Activated T-helper 1 cell treated with anti-CD3 and anti-CD28 coated beads, Interleukin-12 subunit alpha, Interleukin-12 subunit beta, Interleukin-2, Interleukin-4 antibody, amounts not matched to agents 30 ng/mL and 10 ng/mL and 1 ng/mL, durations not matched to agents 14 hours and 24 hours and 36 hours (primary cell): ENCODE results near the gene LRMDA. TPM values are rescaled to one million over a fixed set of nuclear protein-coding genes. Genes with fewer than 3 reads are reported as not detected.

ENCODE experiments used
- DNase-seq: peaks from one replicate; pipeline ENCODE4 v3.0.0; 2021; ENCODE audit warnings: low spot score
- H3K27ac Mint-ChIP-seq: one replicate; pipeline ENCODE4 v1.8.0; 2021; ENCODE audit warnings: mild to moderate bottlenecking, mixed read lengths
- H3K27me3 Mint-ChIP-seq: one replicate; pipeline ENCODE4 v1.8.0; 2022; ENCODE audit warnings: mild to moderate bottlenecking, moderate library complexity, mixed read lengths; ENCODE audit not compliant: insufficient read depth
- H3K36me3 Mint-ChIP-seq: one replicate; pipeline ENCODE4 v1.8.0; 2021; ENCODE audit warnings: low read depth, mixed read lengths
- H3K4me1 Mint-ChIP-seq: one replicate; pipeline ENCODE4 v1.8.0; 2021; ENCODE audit warnings: low read depth, mixed read lengths
- H3K4me3 Mint-ChIP-seq: one replicate; pipeline ENCODE4 v1.8.0; 2021; ENCODE audit warnings: mild to moderate bottlenecking, moderate library complexity, mixed read lengths
- H3K9me3 Mint-ChIP-seq: one replicate; pipeline ENCODE4 v1.8.0; 2021; ENCODE audit warnings: mixed read lengths
- intact Hi-C: fragments of 100-400 bp; cut with micrococcal nuclease; formaldehyde crosslinking; loops from one replicate; pipeline ENCODE4 v1.15.1; 2024
- total RNA-seq: library from RNA; stranded (reverse); gene quantifications from 2 replicates; pipeline ENCODE4 v1.2.3, GENCODE V29; 2022

The LRMDA gene
- total RNA-seq, 1 donor from 2014 or later, result not detected

DNA sequence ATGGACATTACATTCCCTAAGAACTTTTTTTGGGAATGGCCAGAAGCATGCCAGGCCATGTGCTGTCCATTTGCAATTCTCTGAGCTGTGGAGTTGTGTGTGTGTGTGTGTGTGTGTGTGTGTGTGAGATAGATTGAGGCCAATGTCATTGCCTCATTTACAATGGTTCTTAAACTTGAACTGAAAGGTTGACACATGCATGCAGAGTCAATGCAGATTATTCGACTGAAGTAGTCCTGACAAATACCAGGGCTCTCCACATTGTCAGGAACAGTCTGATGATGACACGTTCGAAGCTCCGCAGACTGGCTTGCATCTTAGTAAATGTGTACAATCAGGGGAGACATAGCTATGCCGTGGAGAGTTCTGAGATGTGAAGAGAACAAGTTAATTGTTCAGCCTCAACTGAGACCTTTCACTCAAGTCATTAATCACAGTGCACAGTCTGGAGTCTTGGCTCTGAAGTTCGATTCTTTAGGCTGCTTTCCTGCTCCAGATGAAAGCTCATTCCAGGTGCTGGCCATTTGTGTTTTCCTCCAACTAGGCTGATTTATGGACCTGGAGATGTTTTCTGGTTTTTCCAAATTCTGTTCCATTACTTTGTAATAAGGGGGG is 921.9 kb downstream of the LRMDA start:
- no peaks in the 10 kb centered on the region for H3K36me3 Mint-ChIP-seq
- H3K9me3 Mint-ChIP-seq, result no peaks in the 10 kb centered on the region
- no peak overlapping the region for H3K4me3 Mint-ChIP-seq
- H3K4me1 Mint-ChIP-seq, result no peaks in the 10 kb centered on the region
- H3K27ac Mint-ChIP-seq, result no peak overlapping the region
- H3K27me3 Mint-ChIP-seq, result no peaks in the 10 kb centered on the region
- no peak for DNase-seq
- intact Hi-C loops, result no loop called here

DNA sequence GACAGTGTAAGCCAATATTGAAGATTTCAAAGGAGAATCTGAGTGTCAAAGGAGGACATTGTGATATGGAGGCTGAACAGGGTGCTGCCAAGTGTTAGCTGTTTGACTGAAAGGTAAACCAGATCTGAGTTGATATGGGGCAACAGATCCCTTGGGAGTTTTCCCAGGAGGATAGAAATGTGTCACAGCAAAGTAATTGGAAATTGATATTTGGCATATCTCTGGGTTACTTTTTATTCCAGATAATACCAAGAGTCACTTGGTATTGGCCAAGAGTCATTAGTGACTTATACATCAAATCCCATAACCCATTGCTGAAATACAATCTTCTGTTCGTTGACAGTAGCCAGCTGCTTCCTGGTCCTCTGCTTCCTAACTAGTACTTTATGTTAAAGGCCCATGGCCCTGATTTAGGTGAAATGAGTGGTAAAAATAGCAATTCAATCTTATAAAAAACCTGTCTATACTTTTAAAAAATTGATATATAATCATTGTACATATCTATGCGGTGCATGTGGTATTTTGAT is 922.9 kb downstream of the LRMDA start:
- no peak overlapping the region for H3K4me3 Mint-ChIP-seq
- no peaks in the 10 kb centered on the region for H3K9me3 Mint-ChIP-seq
- H3K27me3 Mint-ChIP-seq, result no peaks in the 10 kb centered on the region
- no peak overlapping the region for H3K27ac Mint-ChIP-seq
- intact Hi-C loops, result no loop called here
- no peaks in the 10 kb centered on the region for H3K36me3 Mint-ChIP-seq
- DNase-seq, result no peak
- H3K4me1 Mint-ChIP-seq, result no peaks in the 10 kb centered on the region

DNA sequence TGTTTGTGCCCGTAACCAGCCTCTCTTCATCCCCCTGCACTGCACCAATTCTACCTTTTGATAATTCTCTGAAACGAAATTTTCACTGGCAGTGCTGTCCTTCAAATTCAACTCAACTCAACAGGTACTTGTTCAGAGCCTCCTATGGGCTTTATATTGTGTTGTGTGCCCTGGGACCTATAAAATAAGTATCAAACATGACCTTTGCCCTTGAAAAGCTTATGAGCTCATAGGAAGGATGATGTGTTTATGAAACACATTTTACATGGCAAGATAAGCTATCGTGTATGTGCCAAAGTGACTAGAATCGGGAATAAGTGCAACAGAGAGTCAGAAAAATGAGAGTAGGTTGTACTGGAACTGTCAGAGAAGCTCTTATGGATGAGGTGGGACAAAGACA is 923.5 kb downstream of the LRMDA start:
- Mint-ChIP-seq H3K4me1 (no peaks in the 10 kb centered on the region), H3K27ac (no peak overlapping the region), H3K36me3 (no peaks in the 10 kb centered on the region), H3K27me3 (no peaks in the 10 kb centered on the region), H3K9me3 (no peaks in the 10 kb centered on the region), H3K4me3 (no peak overlapping the region)
- intact Hi-C loops, result no loop called here
- no peak for DNase-seq

DNA sequence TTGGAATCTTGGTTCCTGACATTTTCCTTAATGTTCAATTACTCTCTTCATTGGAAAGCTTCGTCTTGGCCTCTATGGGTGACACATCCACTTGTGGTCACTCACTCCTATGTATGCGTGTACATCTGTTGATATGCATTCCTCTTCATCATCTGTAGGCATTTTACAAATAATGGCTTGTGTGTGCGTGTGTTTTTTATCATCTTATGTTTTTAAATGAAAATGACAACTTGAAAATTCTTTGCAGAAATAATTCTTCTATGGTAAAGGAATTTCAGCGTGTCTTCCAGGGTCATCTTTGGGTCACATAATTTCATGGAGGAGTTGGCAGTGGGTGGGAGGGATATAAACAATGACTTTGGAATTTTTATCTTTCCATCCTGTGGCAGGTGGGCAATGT is 925.1 kb downstream of the LRMDA start:
- Mint-ChIP-seq H3K4me3 (no peak overlapping the region), H3K9me3 (no peaks in the 10 kb centered on the region), H3K27me3 (no peaks in the 10 kb centered on the region), H3K36me3 (no peaks in the 10 kb centered on the region), H3K27ac (no peak overlapping the region), H3K4me1 (no peaks in the 10 kb centered on the region)
- no peak for DNase-seq
- intact Hi-C loops, result no loop called here

DNA sequence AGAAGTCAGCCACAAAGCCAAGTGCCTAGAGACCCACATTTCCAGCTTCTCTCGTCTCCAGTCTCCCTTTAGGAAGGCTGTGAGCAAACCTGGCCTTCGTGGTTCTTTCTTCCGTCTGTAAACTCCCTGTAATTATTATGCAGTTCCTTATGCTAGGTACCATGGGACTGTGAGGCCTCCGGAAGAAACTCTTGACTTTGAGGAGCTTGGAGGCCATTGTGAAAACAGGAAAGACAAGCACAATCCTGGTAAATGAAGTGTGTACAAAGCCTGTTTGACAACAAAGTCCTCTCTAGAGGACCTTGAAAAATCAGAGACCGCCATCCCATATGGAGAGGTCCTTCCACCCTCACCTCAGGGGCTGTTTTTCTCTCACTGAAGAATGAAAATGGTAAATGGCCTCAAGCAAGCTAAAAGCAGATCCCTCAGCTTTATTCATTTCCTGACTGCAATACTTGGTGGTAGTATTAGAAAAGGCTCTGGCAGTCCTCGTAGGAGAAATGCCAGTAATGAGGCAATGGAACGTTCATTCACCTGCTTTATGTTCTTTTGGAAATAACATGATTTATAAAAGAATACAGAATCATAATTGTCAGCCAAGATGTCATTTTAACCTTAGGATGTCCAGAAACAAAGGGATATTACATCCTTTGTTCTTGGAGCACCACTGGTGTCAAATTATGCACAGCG is 926.4 kb downstream of the LRMDA start:
- DNase-seq, result no peak
- H3K4me1 Mint-ChIP-seq, result no peaks in the 10 kb centered on the region
- intact Hi-C loops, result no loop called here
- H3K36me3 Mint-ChIP-seq, result no peaks in the 10 kb centered on the region
- no peaks in the 10 kb centered on the region for H3K27me3 Mint-ChIP-seq
- no peak overlapping the region for H3K27ac Mint-ChIP-seq
- H3K9me3 Mint-ChIP-seq, result no peaks in the 10 kb centered on the region
- no peak overlapping the region for H3K4me3 Mint-ChIP-seq

DNA sequence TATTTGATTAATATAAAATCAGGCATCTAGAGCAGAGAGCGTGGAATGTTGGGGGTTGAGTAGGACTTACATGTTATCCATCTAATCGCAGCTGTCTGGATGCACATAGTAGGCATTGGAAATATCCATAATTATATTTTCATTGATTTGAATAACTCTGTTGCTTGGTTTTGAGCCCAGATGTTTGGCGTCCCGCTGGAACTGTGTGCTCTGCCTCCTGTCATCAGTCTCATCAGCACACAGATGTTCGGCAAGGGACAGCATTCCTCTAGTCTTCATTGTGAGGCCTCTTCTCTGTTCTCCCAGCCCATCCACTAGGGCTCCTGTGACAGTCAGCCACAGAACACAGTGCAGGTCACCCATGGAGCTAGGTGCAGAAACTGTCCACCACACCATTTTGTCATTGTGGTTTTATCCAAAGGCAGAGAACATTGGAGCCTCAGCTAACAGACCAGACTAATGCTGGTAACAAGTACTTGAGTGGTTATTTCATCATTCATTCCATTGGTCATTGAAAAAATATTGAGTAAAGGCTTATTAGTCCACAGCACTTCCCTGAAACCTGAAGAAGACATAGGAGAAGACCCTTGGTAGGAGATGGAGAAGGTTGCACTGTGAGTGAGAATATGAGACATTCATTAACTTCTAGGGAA is 927.4 kb downstream of the LRMDA start:
- Mint-ChIP-seq H3K4me3 (no peak overlapping the region), H3K36me3 (no peaks in the 10 kb centered on the region), H3K27me3 (no peaks in the 10 kb centered on the region), H3K27ac (no peak overlapping the region), H3K4me1 (no peaks in the 10 kb centered on the region), H3K9me3 (no peaks in the 10 kb centered on the region)
- DNase-seq, result no peak
- intact Hi-C loops, result no loop called here

DNA sequence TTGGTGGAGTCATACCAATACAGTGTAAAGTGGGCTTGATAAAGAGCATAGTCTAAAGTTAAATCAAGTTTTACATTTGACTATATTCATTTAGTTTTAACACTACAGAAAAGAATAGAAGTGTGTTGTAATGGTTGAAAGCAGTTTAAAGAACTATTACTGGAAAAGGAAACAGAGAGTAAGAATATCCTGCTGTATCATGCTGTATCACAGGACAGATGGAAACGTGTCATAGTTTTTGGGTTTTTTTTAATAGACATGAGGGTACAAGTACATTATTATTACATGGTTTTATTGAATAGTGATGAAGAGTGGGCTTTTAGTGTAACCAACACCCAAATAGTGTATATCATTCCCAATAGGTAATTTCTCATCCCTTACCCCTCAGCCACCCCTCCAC is 944.3 kb downstream of the LRMDA start:
- no peaks in the 10 kb centered on the region for H3K4me1 Mint-ChIP-seq
- no peak overlapping the region for H3K4me3 Mint-ChIP-seq
- H3K27me3 Mint-ChIP-seq, result no peaks in the 10 kb centered on the region
- intact Hi-C loops, result no loop called here
- H3K36me3 Mint-ChIP-seq, result no peaks in the 10 kb centered on the region
- no peak for DNase-seq
- H3K9me3 Mint-ChIP-seq, result peaks cover 4% of the 10 kb centered on the region
- H3K27ac Mint-ChIP-seq, result no peak overlapping the region

DNA sequence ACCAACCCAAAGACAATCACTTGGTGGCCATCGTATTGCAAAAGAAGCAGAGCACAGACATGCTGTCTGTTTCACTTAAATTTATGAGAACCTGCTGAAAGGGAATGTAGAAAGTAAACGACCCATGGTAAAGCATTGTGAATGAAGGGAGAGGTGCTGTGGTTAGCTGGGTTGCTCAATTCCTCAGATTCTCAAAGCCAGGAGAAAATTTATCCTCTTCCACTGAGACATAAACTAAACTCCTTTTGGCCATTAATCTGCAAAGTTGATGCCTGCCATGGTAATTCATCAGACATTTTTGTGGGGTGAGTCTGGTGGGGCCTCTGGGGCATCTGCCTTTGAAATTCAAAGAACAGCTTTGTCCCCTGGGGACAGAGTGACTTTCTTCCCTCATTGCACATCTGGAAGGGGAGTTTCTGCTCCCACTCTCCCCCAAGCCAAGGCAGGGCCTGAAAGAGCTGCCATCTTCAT is 951.0 kb downstream of the LRMDA start:
- Mint-ChIP-seq H3K4me3 (no peak overlapping the region), H3K36me3 (no peaks in the 10 kb centered on the region), H3K27me3 (no peaks in the 10 kb centered on the region), H3K27ac (no peak overlapping the region), H3K9me3 (peaks cover 12% of the 10 kb centered on the region), H3K4me1 (no peaks in the 10 kb centered on the region)
- intact Hi-C loops, result no loop called here
- DNase-seq, result no peak

DNA sequence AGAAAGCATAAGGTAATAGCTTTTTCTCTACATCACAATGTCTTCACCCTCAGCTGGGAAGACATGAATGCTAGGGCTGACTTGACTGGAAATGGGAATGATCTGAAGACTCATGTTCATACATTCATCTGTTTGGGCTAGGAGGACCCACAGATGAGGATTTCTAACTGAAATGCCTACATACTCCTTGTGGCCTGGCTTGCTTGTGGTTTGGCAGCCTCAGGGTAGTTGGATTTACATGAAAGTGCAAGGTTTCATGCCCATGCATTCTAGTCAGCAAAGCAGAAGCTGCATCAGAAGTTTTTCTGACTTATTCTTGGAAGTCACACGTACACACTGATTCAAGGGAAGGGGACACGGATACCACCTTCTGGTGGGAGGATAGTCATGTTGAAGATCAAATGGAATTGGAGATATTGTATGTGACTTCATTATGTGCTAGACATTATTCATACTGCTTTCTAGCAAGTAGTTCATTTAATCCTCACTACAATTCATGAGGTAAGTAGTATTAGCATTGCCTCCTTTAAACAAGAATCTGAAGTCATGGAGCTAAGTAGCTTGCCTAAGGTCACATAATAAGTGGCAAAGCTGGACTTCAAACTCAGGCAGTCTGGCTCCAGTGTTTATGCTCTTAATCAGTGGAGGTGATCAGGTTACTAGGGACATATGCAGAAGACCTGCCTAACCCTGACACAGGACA is 957.0 kb downstream of the LRMDA start:
- H3K9me3 Mint-ChIP-seq, result no peaks in the 10 kb centered on the region
- H3K4me1 Mint-ChIP-seq, result no peaks in the 10 kb centered on the region
- no peak overlapping the region for H3K4me3 Mint-ChIP-seq
- no peaks in the 10 kb centered on the region for H3K36me3 Mint-ChIP-seq
- no peaks in the 10 kb centered on the region for H3K27me3 Mint-ChIP-seq
- intact Hi-C loops, result no loop called here
- DNase-seq, result no peak
- no peak overlapping the region for H3K27ac Mint-ChIP-seq

DNA sequence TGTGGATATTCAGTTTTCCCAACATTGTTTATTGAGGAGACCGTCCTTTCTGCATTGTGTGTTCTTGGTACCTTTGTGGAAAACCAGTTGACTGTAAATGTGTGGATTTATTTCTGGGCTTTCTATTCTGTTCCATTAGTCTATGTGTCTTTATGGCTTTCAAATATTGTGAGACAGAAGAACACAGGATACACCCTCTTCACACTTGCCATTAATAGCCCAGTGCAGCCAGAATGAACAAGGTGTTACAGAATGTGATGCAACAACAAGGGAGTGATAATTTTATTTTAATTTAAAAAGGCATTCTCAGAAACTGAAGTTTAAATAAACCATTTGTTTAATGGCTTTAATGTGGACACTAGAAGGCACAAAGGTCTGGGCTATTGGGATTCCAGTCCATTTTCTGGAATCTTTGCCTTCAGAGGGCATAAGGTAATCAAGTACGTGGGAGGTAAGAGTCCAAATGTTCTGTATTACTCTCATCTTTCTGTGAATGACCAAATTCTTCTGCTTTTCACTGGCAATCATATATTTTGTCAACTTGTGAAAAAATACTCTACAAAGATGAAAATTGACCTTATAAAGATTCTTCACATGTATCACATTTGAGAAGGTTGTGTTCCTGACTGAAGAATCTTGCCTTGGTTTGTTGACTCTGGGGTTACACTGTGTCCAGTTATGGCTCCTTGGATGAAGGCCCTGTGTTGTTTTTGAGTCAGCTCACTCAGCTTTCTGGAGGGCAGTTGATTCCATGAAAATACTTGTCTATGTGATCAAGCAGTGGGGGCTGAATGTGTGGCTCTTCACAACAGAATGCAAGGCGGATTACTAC is 962.7 kb downstream of the LRMDA start:
- intact Hi-C loops, result no loop called here
- Mint-ChIP-seq H3K27ac (no peak overlapping the region), H3K4me3 (no peak overlapping the region)

DNA sequence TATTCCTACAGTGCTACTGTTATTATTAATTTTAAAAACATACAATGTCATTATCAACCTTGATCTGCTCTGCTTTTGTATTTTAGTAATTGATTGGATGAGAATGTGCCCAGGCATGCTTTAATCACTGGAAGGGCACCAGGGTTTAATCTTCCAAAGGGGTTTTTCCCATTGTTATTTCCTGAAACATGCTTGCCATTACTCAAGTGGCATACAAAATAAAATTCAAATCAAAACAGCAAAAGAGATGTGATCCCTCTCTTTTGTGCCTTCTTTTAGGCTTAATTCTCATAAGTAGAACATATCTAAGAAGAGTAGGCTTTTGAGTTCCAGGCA is 963.3 kb downstream of the LRMDA start:
- H3K4me1 Mint-ChIP-seq, result no peaks in the 10 kb centered on the region
- H3K9me3 Mint-ChIP-seq, result no peaks in the 10 kb centered on the region
- no peak for DNase-seq
- no peak overlapping the region for H3K27ac Mint-ChIP-seq
- no peaks in the 10 kb centered on the region for H3K27me3 Mint-ChIP-seq
- intact Hi-C loops, result no loop called here
- no peak overlapping the region for H3K4me3 Mint-ChIP-seq
- H3K36me3 Mint-ChIP-seq, result no peaks in the 10 kb centered on the region

More for the DNA sequence above, 962.7 kb downstream of the LRMDA start:
- Mint-ChIP-seq H3K4me1 (no peaks in the 10 kb centered on the region), H3K36me3 (no peaks in the 10 kb centered on the region), H3K27me3 (no peaks in the 10 kb centered on the region), H3K9me3 (no peaks in the 10 kb centered on the region)
- DNase-seq, result no peak

DNA sequence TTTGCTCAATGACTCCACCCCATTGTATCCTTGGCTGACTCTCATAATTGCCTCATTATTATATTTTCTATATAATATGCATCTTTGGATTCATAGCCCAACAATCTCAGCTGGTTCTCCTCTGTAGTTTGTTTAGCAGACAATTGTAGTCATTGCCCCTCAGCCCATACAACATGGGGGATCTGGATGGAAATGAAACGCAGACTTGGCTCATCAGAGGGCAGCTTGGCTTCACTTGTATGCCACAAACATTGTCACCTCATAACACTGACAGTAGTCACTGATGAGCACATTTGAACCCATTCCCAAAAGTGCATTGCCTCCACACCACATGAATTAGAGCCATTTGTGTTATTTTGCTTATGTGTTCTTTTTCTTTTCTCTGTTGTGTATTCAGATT is 963.8 kb downstream of the LRMDA start:
- H3K36me3 Mint-ChIP-seq, result no peaks in the 10 kb centered on the region
- DNase-seq, result no peak
- H3K27me3 Mint-ChIP-seq, result no peaks in the 10 kb centered on the region
- no peak overlapping the region for H3K27ac Mint-ChIP-seq
- no peaks in the 10 kb centered on the region for H3K4me1 Mint-ChIP-seq
- H3K9me3 Mint-ChIP-seq, result no peaks in the 10 kb centered on the region
- intact Hi-C loops, result no loop called here
- no peak overlapping the region for H3K4me3 Mint-ChIP-seq
